Measurements from ENCODE around the gene C1orf167.

Gene C1orf167, protein sequence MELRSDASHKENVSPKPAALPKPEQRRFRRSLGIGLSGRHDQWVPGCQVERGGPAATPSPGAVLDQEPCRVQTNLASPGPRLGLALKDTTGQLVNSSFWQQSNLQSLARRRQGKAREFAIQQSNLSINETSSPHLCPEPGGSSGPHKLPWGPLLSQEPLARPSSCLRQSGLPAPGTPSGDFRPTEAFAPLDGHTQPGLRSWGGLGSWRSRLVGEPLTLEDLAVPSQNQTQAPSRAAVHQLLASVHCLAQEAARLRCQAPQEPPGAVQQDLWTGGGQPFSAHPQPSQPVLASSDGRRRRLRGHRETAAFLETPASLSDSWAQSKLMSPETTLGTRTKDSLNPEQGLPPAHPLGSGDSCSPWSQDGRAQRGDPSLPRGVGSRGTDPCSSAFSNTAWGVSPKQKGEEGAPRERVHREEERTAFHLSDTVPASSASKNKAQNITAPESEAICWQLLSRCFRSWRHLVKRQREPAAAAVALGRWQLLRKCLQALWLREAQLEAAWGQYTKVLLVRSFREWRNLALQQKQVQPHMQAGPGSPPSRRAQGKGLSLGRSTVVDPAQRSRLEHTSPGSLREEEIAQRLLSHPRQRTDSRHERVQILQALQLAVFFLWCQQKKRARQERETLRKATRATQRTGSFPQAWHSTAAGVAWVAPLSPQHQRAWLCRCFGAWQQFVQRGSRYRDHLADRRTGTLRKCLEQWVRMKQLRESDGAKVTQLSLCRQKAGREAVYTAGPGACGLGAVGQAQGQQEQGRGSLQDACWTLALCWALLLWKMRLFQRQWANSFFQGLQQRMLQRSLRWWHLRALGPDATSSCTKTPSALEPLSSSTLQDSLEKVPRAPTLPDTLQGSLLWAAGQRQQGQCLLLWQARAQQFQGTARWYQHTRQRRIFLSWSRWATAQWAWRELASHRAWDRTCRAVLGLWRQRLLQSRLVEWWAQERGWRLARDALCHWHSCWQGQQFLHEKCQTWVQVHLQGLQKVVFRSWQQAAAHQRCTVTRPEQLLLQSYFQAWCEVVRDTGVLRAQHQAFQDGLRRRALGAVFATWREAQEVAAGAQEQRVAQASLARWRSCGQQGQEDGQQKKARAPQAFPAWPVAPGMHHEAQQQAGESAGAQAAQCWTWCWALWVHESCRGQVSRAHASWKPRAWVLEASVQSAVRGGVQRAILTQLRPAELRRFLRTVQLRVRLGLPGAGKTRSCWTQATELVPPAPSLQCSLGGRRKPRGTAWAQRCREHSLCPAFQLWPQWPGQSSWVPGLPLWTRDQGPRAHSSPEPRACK (N-terminal part only)

GRCh38 chr1:11761988-11762406 lies at the start of gene C1orf167:
TSS of gene C1orf167 (plus strand) at chr1:11762193. CDS start at chr1:11764401, 2,208 bp downstream.
- no peak for DNase-seq (ENCODE audit: low spot score)

- DNase-seq (ENCODE audit: low spot score) = no peak
Measured at GRCh38 chr1:11712285-11712684, 49.7 kb upstream of the C1orf167 start.

DNA sequence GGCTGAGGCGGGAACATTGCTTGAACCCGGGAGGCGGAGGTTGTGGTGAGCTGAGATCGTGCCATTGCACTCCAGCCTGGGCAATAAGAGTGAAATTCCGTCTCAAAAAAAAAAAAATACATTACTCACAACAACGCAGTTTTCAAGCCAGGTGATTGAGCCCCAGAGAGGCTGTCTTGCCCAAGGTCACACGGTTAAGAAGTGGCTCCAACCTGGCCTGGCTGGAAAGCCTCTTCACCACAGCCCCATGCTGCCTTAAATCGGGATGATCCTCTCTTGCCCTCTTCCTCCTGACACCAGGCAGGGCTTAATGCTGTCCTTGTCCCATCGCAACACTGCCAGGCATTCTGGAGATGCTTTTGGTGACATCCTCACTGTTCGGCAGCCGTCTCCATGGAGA lies 48.9 kb upstream of the C1orf167 start:
- DNase-seq (ENCODE audit: low spot score) = no peak

- no peak for DNase-seq (ENCODE audit: low spot score)
Measured at GRCh38 chr1:11714831-11715575, 47.0 kb upstream of the C1orf167 start.

GRCh38 chr1:11719313-11720032 lies 42.5 kb upstream of the C1orf167 start:
- peak; percentile 52 for DNase-seq (ENCODE audit: low spot score)

- no peak for DNase-seq (ENCODE audit: low spot score)
Measured at GRCh38 chr1:11720033-11720376, 42.0 kb upstream of the C1orf167 start.

DNA sequence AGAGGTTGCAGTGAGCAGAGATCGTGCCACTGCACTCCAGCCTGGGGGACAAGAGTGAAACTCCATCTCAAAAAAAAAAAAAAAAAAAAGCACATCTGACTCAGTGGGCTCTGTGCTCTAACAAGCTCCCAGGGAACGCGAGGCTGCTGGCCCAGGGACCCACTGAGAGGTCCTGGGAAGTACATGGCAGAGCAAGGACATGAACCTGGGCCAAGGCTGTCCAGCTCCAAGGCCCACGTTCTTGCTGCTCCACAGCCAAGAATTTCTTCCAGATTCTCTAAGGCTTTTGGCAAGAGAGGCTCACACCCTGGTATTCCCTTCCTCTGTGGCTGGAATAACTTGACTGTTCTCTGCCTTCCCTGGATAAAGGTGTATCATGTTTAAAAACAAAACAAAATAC lies 41.5 kb upstream of the C1orf167 start:
- DNase-seq (ENCODE audit: low spot score) = no peak

DNA sequence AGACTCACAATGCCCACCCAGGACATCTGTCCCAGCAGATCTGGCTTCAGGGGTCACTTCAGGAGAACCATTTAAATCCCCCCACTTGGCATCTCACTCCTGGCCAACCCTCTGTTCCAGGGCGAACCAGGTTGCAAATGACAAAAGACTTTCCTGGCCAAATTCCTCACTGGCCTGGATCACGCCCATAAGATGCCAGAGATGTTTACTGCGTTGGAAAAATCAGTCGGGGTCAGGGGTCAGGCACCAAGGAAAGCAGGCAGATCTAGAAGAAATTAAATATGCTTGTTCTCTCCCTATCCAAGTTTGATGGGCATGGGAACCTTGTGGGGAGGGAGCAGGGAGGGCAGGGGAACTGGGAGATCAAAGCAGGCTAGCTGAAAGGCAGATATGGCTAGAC lies 40.7 kb upstream of the C1orf167 start:
- no peak for DNase-seq (ENCODE audit: low spot score)

DNA sequence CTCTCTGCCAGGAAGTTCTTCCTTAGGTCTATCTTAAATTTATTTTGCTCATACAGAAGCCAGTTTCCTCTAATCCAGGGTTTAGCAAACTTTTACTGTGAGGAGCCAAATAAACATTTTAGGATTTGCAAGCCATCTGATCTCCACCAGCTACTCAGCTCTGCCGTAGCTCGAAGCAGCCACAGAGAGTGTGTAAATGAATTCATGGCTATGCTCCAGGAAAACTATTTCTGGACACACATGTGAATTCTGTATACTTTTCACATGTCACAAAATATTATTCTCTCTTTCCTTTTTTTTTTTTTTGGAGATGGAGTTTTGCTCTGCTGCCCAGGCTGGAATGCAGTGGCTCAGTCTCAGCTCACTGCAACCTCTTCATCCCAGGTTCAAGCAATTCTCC lies 39.5 kb upstream of the C1orf167 start:
- no peak for DNase-seq (ENCODE audit: low spot score)

- no peak for DNase-seq (ENCODE audit: low spot score)
Measured at GRCh38 chr1:11725616-11726015, 36.4 kb upstream of the C1orf167 start.

DNA sequence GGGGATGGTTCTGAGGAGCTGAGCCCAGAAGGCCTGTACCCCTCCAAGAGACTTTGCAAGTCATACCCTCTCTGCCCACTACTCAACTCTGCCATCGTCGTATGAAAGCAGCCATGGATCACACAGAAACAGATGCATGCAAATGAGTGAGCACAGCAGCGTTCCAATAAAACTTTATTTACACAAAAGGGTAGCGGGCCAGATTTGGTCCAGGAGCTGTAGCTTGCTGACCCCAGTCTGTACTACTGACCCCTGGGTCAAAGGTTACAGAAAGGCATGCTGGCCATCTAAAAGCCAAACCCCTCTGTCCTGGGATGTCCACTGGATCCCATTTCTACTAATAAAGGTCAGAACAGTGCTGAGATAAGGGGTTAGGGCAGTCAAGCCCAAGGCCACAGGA lies 34.9 kb upstream of the C1orf167 start:
- no peak for DNase-seq (ENCODE audit: low spot score)

DNA sequence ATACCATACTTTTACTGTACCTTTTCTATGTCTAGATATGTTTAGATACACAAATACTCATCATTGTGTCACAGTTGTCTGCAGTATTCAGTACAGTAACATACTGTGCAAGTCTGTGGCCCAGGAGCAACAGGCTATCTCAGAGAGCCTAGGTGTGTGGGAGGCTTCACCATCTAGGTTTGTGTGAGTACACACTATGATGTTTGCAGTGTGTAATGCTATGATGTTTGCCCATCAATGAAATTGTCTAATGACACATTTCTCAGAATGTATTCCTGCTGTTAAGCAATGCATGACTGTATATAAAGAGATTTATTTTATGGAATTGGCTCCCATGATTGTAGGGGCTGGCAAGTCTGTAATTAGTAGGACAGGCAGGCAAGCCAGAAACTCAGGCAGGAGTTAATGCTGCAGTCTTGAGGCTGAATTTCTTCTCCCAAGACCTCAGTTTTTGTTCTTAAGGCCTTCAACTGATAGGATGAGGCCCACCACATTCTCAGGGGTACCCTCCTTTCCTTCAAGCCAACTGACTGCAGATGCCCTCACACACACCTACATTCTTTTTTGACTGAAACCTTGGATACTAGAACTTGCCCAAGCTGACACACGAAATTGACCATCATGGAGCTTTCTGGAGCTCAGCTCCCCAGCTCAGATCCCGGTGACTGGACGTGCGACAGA lies 33.7 kb upstream of the C1orf167 start:
- no peak for DNase-seq (ENCODE audit: low spot score)

DNA sequence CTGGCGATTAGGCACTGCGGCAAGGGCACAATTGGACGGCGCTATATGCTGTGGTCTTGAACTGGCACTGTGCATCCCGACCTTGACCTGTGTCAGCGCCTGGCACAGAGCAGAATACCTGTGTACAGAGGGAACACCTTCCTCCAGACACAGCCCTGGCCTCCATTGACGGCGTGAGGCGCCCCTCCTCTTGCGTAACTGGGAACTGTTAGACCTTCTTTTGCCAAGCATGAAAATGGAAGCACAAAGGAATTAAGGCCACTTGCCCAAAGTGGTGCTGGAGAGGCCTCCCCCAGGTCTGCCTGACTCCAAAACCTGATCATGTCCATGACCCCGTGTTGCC lies 32.9 kb upstream of the C1orf167 start:
- no peak for DNase-seq (ENCODE audit: low spot score)

DNA sequence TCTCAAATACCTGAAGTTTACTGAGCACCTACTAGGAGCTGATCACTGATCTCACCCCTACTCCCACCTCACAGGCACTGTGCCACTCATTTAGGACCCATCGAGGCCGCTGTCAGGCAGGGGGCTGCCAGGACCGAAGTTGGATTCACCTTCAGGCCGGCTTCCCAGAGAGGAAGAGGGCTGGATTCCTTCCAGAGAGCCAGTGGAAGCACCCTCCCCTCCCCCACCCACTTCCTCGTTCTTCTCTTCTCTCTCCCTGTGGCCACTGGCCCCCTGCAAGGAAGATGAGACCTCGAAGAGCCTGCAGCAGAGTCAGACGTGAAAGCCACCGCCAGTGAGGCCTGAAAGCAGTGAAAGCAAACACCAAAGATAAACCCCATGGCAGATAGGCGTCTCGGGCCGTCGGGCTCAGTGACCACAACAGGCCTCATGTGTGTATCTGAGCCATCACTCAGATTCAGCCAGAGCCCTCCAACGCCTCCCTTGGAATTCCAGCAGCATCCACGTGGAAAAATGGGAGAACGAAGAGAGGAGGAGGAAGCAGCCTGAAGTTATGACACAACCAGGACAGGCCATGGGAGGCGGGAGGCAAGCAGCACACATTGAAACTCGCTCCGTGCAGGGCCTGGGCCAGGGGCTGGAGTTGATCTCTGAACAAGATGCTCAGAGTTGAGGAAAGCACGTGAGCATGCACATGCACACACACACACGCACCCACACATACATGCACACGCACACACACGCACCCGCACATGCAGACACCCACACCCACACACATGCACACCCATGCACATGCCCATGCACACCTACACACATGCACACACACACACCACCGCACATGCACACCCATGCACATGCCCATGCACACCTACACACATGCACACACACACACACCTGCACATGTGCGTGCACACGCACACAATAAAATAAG lies 32.2 kb upstream of the C1orf167 start:
- no peak for DNase-seq (ENCODE audit: low spot score)

- no peak for DNase-seq (ENCODE audit: low spot score)
Measured at GRCh38 chr1:11730429-11730891, 31.5 kb upstream of the C1orf167 start.

GRCh38 chr1:11731691-11732283 lies 30.2 kb upstream of the C1orf167 start:
- peak; percentile 50 for DNase-seq (ENCODE audit: low spot score)

DNA sequence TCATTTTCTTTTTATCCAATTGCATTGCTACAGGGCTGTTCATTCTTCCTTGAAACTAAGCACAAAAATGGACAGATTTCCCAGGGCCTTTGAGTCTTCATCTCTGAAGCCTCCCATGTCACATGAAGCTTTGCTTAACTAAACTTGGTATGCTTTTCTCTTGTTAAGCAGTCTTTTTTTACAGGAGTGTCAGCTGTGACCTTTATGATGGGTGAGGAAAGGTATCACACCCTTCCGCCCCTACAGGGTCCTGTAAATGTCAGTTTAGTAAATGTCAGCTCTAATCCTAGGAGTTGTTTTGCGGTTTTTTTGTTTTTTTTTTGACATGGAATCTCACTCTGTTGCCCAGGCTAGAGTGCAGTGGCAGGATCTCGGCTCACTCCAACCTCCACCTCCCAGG lies 28.7 kb upstream of the C1orf167 start:
- no peak for DNase-seq (ENCODE audit: low spot score)

GRCh38 chr1:11735531-11735853 lies 26.5 kb upstream of the C1orf167 start:
- no peak for DNase-seq (ENCODE audit: low spot score)
